SU-DHL-6 (cell line): ENCODE results near the gene ARHGEF3.

Source experiments
- H2AFZ ChIP-seq: fragments of 200-600 bp; sonication (generic); 2 replicates; pipeline ENCODE4 v1.6.1; 2014; ENCODE audit warnings: low read depth, mild to moderate bottlenecking, moderate library complexity, mixed read lengths, antibody characterized with exemption, low read length; ENCODE audit not compliant: severe bottlenecking
- H3F3A ChIP-seq: fragments of 200-600 bp; shearing (Covaris generic); 2 replicates; pipeline ENCODE4 v1.6.0; 2016; ENCODE audit warnings: antibody characterized with exemption, mild to moderate bottlenecking; ENCODE audit not compliant: insufficient read depth
- H3K27ac ChIP-seq: fragments of 200-600 bp; sonication (generic); 2 replicates; pipeline ENCODE4 v1.5.1; 2016; ENCODE audit warnings: low read depth, mild to moderate bottlenecking, low read length, moderate library complexity, mixed read lengths
- H3K27me3 ChIP-seq: fragments of 200-600 bp; sonication (generic), shearing (Covaris generic); 2 replicates; pipeline ENCODE4 v1.6.0; 2014; ENCODE audit warnings: mild to moderate bottlenecking, low read length
- H3K36me3 ChIP-seq: fragments of 200-600 bp; sonication (generic); 2 replicates; pipeline ENCODE4 v1.6.1; 2014; ENCODE audit warnings: mild to moderate bottlenecking, low read length, mixed read lengths
- H3K4me2 ChIP-seq: fragments of 300-600, 200-600 bp; shearing (Covaris generic), sonication (generic); 2 replicates; pipeline ENCODE4 v1.6.0; 2014; ENCODE audit warnings: low read length, low read depth, mild to moderate bottlenecking; ENCODE audit not compliant: poor library complexity, severe bottlenecking
- H3K4me3 ChIP-seq: fragments of 200-600 bp; sonication (generic); 2 replicates; pipeline ENCODE4 v1.5.1; 2014; ENCODE audit warnings: antibody characterized with exemption, low read length, mild to moderate bottlenecking, mixed read lengths; ENCODE audit not compliant: insufficient read depth, poor library complexity, severe bottlenecking
- H3K79me2 ChIP-seq: fragments of 200-600 bp; sonication (generic); 2 replicates; pipeline ENCODE4 v1.6.1; 2014; ENCODE audit warnings: mild to moderate bottlenecking, low read length, moderate library complexity; ENCODE audit not compliant: insufficient read depth
- H3K9ac ChIP-seq: fragments of 200-600 bp; sonication (generic); 2 replicates; pipeline ENCODE4 v1.7.0; 2014; ENCODE audit warnings: mild to moderate bottlenecking, low read length
- H3K9me2 ChIP-seq: fragments of 200-600 bp; sonication (generic); replicated peaks from 2 replicates; pipeline ENCODE4 v1.6.1; 2014; ENCODE audit warnings: low read length; ENCODE audit not compliant: insufficient read depth
- H3K9me3 ChIP-seq: fragments of 200-600 bp; sonication (generic); 2 replicates; pipeline ENCODE4 v1.6.1; 2014; ENCODE audit warnings: low read length, mixed read lengths; ENCODE audit not compliant: insufficient read depth
- H4K20me1 ChIP-seq: fragments of 200-600 bp; sonication (generic); 2 replicates; pipeline ENCODE4 v1.6.1; 2014; ENCODE audit warnings: low read depth, mild to moderate bottlenecking, antibody characterized with exemption, low read length, moderate library complexity, mixed read lengths
- EZH2phosphoT487 ChIP-seq: fragments of 200-600 bp; sonication (generic), shearing (Covaris generic); conservative IDR thresholded peaks from 2 replicates; pipeline ENCODE4 v1.6.1; 2018; ENCODE audit warnings: mild to moderate bottlenecking, antibody characterized with exemption, low read length, moderate library complexity, mixed read lengths
- TF ChIP-seq, protein P1 (sequence below): fragments of 200-600 bp; sonication (generic); IDR thresholded peaks from one replicate; pipeline ENCODE4 v1.5.1; 2017; ENCODE audit warnings: antibody characterized with exemption, mild to moderate bottlenecking, low read length, moderate library complexity; ENCODE audit not compliant: insufficient read depth, poor library complexity, severe bottlenecking

Gene ARHGEF3

DNA sequence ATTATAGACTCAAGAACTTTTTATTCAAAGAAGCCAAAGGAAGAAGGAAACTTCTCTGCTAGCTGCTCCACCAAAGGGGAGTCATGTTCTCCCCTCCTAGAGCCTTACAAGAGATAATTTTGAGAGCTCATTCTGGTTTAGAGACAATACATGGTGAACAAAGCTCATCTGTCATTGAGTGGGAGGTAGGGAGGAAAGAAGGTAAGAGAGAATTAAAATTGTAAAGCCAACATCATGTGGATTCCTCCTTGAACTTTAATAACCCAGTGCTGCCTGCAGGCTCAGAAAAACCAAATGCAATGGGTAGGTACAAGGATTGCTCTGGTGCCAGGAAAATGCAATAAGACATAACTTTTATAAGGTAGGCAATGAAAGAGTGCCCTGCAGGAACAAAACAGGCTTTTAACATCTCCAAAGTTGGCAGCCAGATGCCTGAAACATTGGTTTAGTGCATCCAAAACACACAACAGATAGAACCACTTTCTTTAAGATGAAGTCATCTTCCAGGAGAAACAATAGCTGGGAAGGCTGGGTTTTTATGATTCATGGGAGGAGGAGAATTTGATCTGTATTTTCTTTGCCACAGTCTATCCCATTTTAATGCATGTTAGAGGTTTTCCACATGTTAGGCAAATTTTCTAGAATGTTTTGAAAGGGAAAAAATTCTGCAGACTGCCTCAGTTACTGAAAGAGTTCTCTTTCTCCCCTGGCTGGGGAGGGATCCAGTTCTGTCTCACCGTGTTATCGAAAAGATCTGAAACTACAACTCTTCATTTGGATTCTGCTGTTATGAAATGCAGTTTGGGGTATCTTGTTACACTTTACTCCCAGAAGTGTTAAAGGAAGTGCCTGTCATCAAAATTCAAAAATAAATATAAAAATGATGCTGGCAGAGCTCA lies 11.3 kb upstream of the ARHGEF3 start:
- TF ChIP-seq, protein P1, sequence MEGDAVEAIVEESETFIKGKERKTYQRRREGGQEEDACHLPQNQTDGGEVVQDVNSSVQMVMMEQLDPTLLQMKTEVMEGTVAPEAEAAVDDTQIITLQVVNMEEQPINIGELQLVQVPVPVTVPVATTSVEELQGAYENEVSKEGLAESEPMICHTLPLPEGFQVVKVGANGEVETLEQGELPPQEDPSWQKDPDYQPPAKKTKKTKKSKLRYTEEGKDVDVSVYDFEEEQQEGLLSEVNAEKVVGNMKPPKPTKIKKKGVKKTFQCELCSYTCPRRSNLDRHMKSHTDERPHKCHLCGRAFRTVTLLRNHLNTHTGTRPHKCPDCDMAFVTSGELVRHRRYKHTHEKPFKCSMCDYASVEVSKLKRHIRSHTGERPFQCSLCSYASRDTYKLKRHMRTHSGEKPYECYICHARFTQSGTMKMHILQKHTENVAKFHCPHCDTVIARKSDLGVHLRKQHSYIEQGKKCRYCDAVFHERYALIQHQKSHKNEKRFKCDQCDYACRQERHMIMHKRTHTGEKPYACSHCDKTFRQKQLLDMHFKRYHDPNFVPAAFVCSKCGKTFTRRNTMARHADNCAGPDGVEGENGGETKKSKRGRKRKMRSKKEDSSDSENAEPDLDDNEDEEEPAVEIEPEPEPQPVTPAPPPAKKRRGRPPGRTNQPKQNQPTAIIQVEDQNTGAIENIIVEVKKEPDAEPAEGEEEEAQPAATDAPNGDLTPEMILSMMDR: no peak
- no peak for TF ChIP-seq EZH2phosphoT487
- Histone ChIP-seq H3K27ac (no peak overlapping the region), H3K4me3 (no peak overlapping the region), H3F3A (no peaks in the 10 kb centered on the region), H3K9ac (no peak overlapping the region), H3K79me2 (no peaks in the 10 kb centered on the region), H3K27me3 (no peaks in the 10 kb centered on the region), H4K20me1 (no peaks in the 10 kb centered on the region), H3K4me2 (no peak overlapping the region), H2AFZ (no peak overlapping the region), H3K36me3 (no peaks in the 10 kb centered on the region), H3K9me3 (no peaks in the 10 kb centered on the region), H3K9me2 (no peaks in the 10 kb centered on the region)

DNA sequence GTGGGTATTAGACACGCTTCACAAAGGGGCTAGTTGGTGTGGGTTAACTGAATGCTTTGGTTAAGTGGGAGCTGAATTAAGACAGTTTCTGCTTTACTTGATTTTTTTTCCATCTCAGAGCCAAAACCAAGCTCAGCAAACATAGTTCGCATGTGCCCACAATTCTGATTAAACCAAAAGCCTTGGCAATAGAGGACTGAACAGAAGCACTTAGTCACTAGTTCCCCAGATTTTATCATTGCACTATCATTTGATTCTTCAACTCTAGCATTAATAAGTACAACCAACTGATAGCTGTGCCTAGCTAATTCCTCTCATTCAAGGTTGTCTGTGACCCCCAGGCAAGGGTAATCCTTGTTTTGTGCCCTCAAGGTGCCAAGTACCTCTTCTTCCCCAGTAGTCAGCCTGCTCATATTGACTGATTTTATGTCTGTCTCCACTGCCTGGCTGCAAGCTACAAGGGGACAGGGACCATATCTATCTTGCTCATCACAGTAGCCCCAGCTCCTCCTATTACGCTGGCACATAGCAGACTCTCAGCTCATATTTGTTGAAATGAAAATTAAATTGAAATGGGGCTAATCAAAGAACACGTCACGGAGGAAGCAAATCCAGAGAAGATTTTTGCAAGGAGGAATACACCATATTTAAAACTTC lies 9.9 kb upstream of the ARHGEF3 start:
- Histone ChIP-seq H3K9me2 (no peaks in the 10 kb centered on the region), H3K79me2 (no peaks in the 10 kb centered on the region), H3K9me3 (no peaks in the 10 kb centered on the region), H3K4me3 (no peak overlapping the region), H3K36me3 (no peaks in the 10 kb centered on the region), H3K27me3 (no peaks in the 10 kb centered on the region), H3F3A (no peaks in the 10 kb centered on the region), H3K27ac (no peak overlapping the region), H3K4me2 (no peak overlapping the region), H2AFZ (no peak overlapping the region), H4K20me1 (no peaks in the 10 kb centered on the region), H3K9ac (no peak overlapping the region)
- TF ChIP-seq EZH2phosphoT487: no peak
- TF ChIP-seq, protein P1: no peak

DNA sequence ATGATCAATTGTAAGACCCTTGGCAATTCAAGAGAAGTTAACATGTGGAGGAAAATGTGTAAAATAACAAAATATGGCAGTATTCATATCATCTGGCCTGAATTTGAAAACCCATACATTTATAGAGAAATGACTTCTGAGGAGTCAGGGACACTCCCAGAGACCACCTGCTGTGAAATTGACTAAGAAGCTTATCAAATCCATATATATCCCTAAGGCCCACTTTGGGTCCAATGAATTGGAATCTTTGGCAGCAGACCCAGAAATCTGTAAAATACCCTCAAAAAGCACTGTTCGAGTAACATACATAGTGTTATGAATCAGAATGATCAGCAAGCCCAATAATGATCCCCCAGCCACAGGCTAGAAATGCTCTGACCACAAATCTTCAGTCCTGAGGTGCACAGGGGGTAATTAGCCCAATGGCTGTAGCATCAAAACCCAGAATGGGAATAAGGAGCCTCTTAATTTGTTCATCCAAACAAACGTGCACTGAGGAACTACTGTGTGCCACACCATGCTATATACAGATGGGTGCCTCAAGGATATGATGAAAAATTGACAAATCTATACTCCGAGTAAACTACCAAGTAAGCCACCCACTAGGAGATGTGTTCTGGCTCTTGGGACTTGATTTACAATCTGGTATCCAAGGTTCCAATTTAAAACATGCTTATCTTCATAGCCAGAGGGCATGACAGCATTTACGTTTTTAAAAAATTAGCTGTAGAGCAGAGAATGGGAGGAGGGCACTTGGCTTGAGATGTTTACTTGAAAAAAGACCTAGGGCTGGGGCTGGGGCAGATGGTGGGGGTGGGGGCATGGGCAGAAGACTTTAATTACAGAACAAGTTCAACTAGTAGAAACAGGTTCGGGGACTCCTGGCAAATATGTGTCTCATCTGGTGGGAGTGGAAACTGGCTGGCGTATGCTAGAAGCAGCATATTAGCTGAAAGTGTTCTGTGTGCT lies 9.1 kb upstream of the ARHGEF3 start:
- no peaks in the 10 kb centered on the region for H3K27me3 ChIP-seq
- no peaks in the 10 kb centered on the region for H3K9me3 ChIP-seq
- H3K4me3 ChIP-seq: no peak overlapping the region
- H3K36me3 ChIP-seq: no peaks in the 10 kb centered on the region
- no peak overlapping the region for H3K9ac ChIP-seq
- H3K9me2 ChIP-seq: no peaks in the 10 kb centered on the region
- TF ChIP-seq, protein P1: no peak
- H4K20me1 ChIP-seq: no peaks in the 10 kb centered on the region
- H3K4me2 ChIP-seq: no peak overlapping the region
- H3F3A ChIP-seq: no peaks in the 10 kb centered on the region
- H3K27ac ChIP-seq: no peak overlapping the region
- H3K79me2 ChIP-seq: no peaks in the 10 kb centered on the region
- no peak overlapping the region for H2AFZ ChIP-seq
